GM12874 (cell line): ENCODE results near the gene FBXO45.
A peak's percentile ranks its signal among the peaks of the same experiment; 100 is the strongest.

ENCODE experiments used
- CTCF ChIP-seq: IDR thresholded peaks from 2 replicates; pipeline ENCODE4 v1.5.1; 2011; ENCODE audit warnings: low read depth, mild to moderate bottlenecking, control low read depth, low read length, moderate library complexity; ENCODE audit not compliant: insufficient read depth

The FBXO45 gene, protein sequence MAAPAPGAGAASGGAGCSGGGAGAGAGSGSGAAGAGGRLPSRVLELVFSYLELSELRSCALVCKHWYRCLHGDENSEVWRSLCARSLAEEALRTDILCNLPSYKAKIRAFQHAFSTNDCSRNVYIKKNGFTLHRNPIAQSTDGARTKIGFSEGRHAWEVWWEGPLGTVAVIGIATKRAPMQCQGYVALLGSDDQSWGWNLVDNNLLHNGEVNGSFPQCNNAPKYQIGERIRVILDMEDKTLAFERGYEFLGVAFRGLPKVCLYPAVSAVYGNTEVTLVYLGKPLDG

DNA sequence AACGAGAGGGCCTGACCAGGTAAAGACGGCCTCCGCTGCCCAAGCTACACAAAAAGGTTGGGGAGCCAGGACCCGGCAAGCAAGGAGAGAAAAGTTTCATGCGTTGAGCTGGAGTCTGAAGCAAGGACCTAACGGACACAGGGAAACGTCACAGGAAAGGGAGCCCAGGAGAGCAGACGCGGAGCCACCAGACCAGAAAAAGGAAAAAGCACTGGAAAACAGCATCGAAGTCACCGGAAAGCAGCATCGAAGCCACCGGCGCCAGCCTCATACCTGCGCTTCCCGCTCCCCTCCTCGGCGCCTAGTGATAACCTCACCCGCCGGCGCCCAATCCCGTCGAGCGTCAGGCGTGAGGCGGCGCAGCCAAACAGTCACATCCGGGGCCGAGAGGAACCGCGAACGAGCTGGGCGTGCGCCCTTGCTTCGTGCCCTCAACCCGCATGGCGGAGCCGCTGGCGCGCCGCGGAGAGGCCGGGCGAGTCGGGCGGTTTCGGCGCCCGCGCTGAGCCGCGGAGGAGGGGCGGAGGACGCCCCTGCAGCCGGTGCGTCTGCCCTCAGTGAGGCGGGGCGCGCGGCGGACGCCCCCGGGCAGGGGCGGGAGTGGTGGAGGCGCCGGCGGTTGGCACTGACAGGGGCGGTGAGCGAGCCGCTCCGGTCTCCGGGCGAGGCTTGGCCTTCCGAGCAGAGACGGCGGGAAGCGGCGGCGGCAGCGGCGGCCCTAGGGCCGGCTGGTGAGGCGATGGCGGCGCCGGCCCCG lies at the start of gene FBXO45, which contains the start of gene WDR53:
Gene FBXO45, plus strand, starts transcription at position 415 of the 757 bp plus-strand sequence. Its CDS starts 325 bp downstream, at position 740.
Gene WDR53, minus strand, starts transcription at position 309 of the 757 bp plus-strand sequence. CDS start 7,079 bp downstream, outside the sequence.
- TF ChIP-seq CTCF = no peak

DNA sequence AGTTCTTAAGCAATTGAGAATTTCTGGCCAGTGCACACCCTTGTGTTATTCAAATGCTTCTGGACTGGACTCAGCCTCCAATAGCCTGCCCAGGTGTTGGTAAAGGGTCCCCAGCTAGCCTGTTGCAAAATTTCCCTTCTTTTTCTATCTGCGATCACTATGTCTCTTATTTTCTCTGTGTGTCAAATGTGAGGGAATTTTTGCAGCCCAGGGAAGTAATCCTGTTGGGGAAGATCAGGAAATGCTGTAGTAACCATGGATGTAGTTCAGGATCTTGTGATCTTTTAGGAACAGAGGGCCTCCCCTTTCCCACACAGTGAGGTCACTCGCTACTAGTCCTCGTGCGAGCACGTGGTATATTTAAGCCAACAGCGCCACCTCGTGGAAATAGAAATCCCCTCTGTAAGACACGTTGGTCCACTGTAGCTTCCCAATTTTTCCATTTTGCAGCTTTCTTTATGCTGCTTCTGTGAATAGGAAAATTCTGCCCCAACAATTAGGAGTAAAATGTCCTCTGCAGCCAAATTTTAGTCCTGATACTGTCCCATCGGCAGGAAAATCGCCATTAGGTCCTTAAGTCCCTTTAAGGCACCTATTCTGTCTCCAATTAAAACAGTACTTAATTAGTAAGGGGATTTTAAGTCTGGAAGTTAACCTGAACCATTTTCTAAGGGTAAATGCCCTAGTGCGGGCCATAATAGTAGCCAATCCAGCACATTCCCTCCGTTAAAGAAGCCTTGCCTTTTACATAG lies 49.3 kb upstream of the FBXO45 start:
- peak; percentile 16; the same call in 1 of the 2 replicates for TF ChIP-seq CTCF

GRCh38 chr3:196519718-196520082 lies 48.8 kb upstream of the FBXO45 start:
- no peak for TF ChIP-seq CTCF

- no peak for TF ChIP-seq CTCF
Measured at GRCh38 chr3:196523841-196524240, 44.6 kb upstream of the FBXO45 start.

GRCh38 chr3:196524527-196524926 lies 43.9 kb upstream of the FBXO45 start:
- TF ChIP-seq CTCF = no peak

GRCh38 chr3:196525141-196525540 lies 43.3 kb upstream of the FBXO45 start:
- no peak for TF ChIP-seq CTCF
